Nephron (organoid): ENCODE measurements around the gene CACNA1C.

Experiments
- H3K27ac Mint-ChIP-seq, 3 experiments: 2 replicates each; pipeline ENCODE4 v1.8.0; 2020; ENCODE audit warnings: mixed read lengths in 3 of 3, mild to moderate bottlenecking in 2 of 3, moderate library complexity in 1 of 3
- H3K27me3 Mint-ChIP-seq: 2 replicates; pipeline ENCODE4 v1.8.0; 2021; ENCODE audit warnings: low read depth, mild to moderate bottlenecking, moderate library complexity, mixed read lengths
- H3K36me3 Mint-ChIP-seq: 2 replicates; pipeline ENCODE4 v1.8.0; 2020; ENCODE audit warnings: low read depth, mixed read lengths
- H3K4me1 Mint-ChIP-seq: 2 replicates; pipeline ENCODE4 v1.8.0; 2020; ENCODE audit warnings: mixed read lengths
- H3K4me3 Mint-ChIP-seq, 3 experiments: 2 replicates each; pipeline ENCODE4 v1.8.0; 2020; ENCODE audit warnings: mild to moderate bottlenecking in 3 of 3, mixed read lengths in 3 of 3, moderate library complexity in 2 of 3
- H3K9me3 Mint-ChIP-seq: 2 replicates; pipeline ENCODE4 v1.8.0; 2020; ENCODE audit warnings: mixed read lengths
- TF ChIP-seq, protein P1 (sequence below), 3 experiments: fragments of 200-600 bp; sonication (generic); IDR thresholded peaks; one replicate each; pipeline ENCODE4 v1.5.0; 2021; ENCODE audit warnings: antibody characterized with exemption in 3 of 3; ENCODE audit not compliant: unreplicated experiment in 3 of 3

CACNA1C gene

DNA sequence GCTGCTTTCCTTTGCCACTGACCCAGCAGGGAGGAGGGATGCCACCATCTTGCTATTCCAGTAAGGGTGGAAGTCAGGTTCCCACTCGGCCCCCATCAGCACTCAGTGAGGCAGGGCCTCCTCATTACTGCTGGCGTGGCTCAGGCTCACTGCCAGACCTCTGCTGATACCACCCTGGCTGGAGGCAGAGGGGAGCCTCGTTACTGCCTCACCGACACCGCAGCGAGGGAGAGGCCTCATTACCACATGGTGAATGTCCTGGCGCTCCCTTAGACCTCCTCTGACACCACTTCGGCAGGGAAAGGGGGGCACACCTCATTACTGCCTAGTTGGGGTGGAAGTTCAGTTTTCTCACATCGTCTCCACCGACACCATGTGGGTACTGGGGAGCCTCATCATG, 354.1 kb downstream of the CACNA1C start:
- Mint-ChIP-seq H3K4me1 (peaks cover 5% of the 10 kb centered on the region), H3K27me3 (no peaks in the 10 kb centered on the region), H3K27ac (no peak overlapping the region), H3K9me3 (peaks cover 19% of the 10 kb centered on the region), H3K36me3 (no peaks in the 10 kb centered on the region), H3K4me3 (no peak overlapping the region)
- TF ChIP-seq, protein P1, sequence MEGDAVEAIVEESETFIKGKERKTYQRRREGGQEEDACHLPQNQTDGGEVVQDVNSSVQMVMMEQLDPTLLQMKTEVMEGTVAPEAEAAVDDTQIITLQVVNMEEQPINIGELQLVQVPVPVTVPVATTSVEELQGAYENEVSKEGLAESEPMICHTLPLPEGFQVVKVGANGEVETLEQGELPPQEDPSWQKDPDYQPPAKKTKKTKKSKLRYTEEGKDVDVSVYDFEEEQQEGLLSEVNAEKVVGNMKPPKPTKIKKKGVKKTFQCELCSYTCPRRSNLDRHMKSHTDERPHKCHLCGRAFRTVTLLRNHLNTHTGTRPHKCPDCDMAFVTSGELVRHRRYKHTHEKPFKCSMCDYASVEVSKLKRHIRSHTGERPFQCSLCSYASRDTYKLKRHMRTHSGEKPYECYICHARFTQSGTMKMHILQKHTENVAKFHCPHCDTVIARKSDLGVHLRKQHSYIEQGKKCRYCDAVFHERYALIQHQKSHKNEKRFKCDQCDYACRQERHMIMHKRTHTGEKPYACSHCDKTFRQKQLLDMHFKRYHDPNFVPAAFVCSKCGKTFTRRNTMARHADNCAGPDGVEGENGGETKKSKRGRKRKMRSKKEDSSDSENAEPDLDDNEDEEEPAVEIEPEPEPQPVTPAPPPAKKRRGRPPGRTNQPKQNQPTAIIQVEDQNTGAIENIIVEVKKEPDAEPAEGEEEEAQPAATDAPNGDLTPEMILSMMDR (IDR thresholded peaks at IDR 0.05; ENCODE audit: unreplicated experiment in 3 of 3): no peak

- H3K9me3 Mint-ChIP-seq: peaks cover 19% of the 10 kb centered on the region
- no peak overlapping the region for H3K27ac Mint-ChIP-seq
- H3K36me3 Mint-ChIP-seq: no peaks in the 10 kb centered on the region
- no peaks in the 10 kb centered on the region for H3K27me3 Mint-ChIP-seq
- no peaks in the 10 kb centered on the region for H3K4me1 Mint-ChIP-seq
- no peak overlapping the region for H3K4me3 Mint-ChIP-seq
- TF ChIP-seq, protein P1 (IDR thresholded peaks at IDR 0.05; ENCODE audit: unreplicated experiment in 3 of 3): no peak
These were observed 355.5 kb downstream of the CACNA1C start for GRCh38 chr12:2408262-2408661.

DNA sequence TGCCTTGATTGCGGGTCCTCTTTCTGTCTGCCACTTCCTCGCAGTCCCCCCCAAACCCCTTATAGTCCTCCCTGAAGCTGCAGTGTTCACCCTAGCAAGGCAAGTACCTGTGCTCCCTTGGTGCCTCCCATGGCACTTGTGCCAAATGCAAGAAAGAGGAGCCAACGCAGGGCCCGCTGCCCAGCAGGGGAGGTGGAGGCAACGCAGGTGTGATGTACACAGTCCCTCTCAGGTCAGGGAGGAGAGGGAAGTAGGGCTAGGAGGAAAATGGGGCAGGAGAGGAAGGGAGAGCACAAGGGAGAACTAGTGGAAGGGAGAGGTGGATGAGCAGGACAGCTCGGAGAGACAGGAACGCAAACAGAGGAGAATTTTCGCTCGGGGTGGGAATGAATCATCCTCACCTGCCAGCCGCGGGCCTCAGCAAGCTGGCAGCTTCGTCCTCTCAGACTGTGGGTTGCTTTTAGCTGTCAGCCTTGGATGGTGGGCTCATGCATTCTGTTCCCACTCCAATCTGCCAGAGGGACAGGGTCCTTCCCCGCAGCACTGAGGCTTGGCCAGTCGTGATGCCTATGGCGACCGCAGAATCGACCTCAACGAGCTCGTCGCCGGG, 357.0 kb downstream of the CACNA1C start:
- no peaks in the 10 kb centered on the region for H3K27me3 Mint-ChIP-seq
- no peaks in the 10 kb centered on the region for H3K36me3 Mint-ChIP-seq
- H3K4me3 Mint-ChIP-seq: no peak overlapping the region
- TF ChIP-seq, protein P1 (IDR thresholded peaks at IDR 0.05; ENCODE audit: unreplicated experiment in 3 of 3): no peak
- H3K9me3 Mint-ChIP-seq: peaks cover 15% of the 10 kb centered on the region
- no peaks in the 10 kb centered on the region for H3K4me1 Mint-ChIP-seq
- no peak overlapping the region for H3K27ac Mint-ChIP-seq

- no peaks in the 10 kb centered on the region for H3K27me3 Mint-ChIP-seq
- H3K9me3 Mint-ChIP-seq: peaks cover 11% of the 10 kb centered on the region
- no peak overlapping the region for H3K4me3 Mint-ChIP-seq
- H3K36me3 Mint-ChIP-seq: no peaks in the 10 kb centered on the region
- TF ChIP-seq, protein P1 (IDR thresholded peaks at IDR 0.05; ENCODE audit: unreplicated experiment in 3 of 3): no peak
- H3K4me1 Mint-ChIP-seq: no peaks in the 10 kb centered on the region
- no peak overlapping the region for H3K27ac Mint-ChIP-seq
These were observed 357.7 kb downstream of the CACNA1C start for GRCh38 chr12:2410496-2410895.

DNA sequence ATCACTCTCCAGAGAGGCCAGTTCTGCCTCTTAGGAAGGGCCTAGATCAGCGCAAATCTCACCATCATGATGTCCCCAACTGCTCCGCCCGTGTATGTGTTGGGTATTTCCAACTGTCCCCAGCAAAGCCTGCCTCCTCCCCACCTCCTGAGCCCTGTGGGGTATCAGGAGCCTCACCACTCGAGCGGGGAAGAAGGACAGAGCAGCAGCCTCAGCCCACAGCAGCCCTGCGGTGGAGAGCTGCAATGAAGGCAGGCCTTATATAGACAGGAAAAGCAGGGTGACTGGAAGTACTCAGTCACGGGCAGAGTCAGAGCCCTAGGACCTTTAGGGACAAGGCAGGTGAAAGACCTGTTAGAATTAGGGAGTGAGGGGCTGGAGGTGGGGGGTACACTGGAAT, 358.2 kb downstream of the CACNA1C start:
- Mint-ChIP-seq H3K4me1 (no peaks in the 10 kb centered on the region), H3K27ac (no peak overlapping the region), H3K36me3 (no peaks in the 10 kb centered on the region), H3K4me3 (no peak overlapping the region), H3K27me3 (no peaks in the 10 kb centered on the region), H3K9me3 (peaks cover 6% of the 10 kb centered on the region)
- TF ChIP-seq, protein P1 (IDR thresholded peaks at IDR 0.05; ENCODE audit: unreplicated experiment in 3 of 3): no peak

GRCh38 chr12:2411616-2412304, 359.0 kb downstream of the CACNA1C start:
- Mint-ChIP-seq H3K9me3 (no peaks in the 10 kb centered on the region), H3K4me1 (no peaks in the 10 kb centered on the region), H3K27me3 (no peaks in the 10 kb centered on the region), H3K36me3 (no peaks in the 10 kb centered on the region), H3K4me3 (no peak overlapping the region), H3K27ac (no peak overlapping the region)
- TF ChIP-seq, protein P1 (IDR thresholded peaks at IDR 0.05; ENCODE audit: unreplicated experiment in 3 of 3): no peak
